Caki2 (cell line): ENCODE measurements around the gene OSBPL2. TPM values are rescaled to one million over a fixed set of nuclear protein-coding genes. Genes with fewer than 3 reads are reported as not detected.

Experiments
- DNase-seq: peaks from one replicate; pipeline ENCODE4 v3.0.0-alpha.2; 2015; ENCODE audit warnings: low read depth
- in situ Hi-C: cut with HindIII; loops from 2 replicates; pipeline ENCODE4 v1.10.0; 2016; ENCODE audit warnings: low sequenced_read_pairs, low pct_unique_long_range_greater_than_20kb, mixed read lengths
- total RNA-seq: library from RNA; depleted of rRNA; stranded (reverse); fragments of >200 nt; shearing (Covaris generic); gene quantifications from 2 replicates; pipeline ENCODE4 v1.2.3, GENCODE V29; 2014; ENCODE audit warnings: low replicate concordance

OSBPL2 gene
- total RNA-seq, 1 experiment from 2014 or later = 14.0 TPM

GRCh38 chr20:62323146-62323979, 85.0 kb downstream of the OSBPL2 start:
- in situ Hi-C loops = no loop called here
- no peak for DNase-seq

GRCh38 chr20:62323980-62324906, 85.9 kb downstream of the OSBPL2 start:
- DNase-seq = no peak
- in situ Hi-C loops = no loop called here

GRCh38 chr20:62325172-62325905, 87.0 kb downstream of the OSBPL2 start:
- no peak for DNase-seq
- in situ Hi-C loops = no loop called here

GRCh38 chr20:62326559-62326958, 88.2 kb downstream of the OSBPL2 start:
- DNase-seq = no peak
- in situ Hi-C loops = no loop called here

- in situ Hi-C loops = no loop called here
- no peak for DNase-seq
Observed at GRCh38 chr20:62326959-62327725, 88.8 kb downstream of the OSBPL2 start.

GRCh38 chr20:62327726-62328495, 89.6 kb downstream of the OSBPL2 start:
- in situ Hi-C loops = no loop called here
- no peak for DNase-seq

- no peak for DNase-seq
- in situ Hi-C loops = no loop called here
Observed at GRCh38 chr20:62328684-62329388, 90.5 kb downstream of the OSBPL2 start.

- in situ Hi-C loops = no loop called here
- DNase-seq = no peak
Observed at GRCh38 chr20:62329389-62330377, 91.4 kb downstream of the OSBPL2 start.

- DNase-seq = no peak
- in situ Hi-C loops = no loop called here
Observed at GRCh38 chr20:62330576-62331317, 92.4 kb downstream of the OSBPL2 start.

GRCh38 chr20:62331347-62331746, 93.0 kb downstream of the OSBPL2 start:
- in situ Hi-C loops = no loop called here
- DNase-seq = no peak

GRCh38 chr20:62332421-62332820, 94.1 kb downstream of the OSBPL2 start:
- DNase-seq = no peak
- in situ Hi-C loops = no loop called here

- in situ Hi-C loops = no loop called here
Observed at GRCh38 chr20:62332989-62333819, 94.9 kb downstream of the OSBPL2 start.

GRCh38 chr20:62333820-62334595, 95.7 kb downstream of the OSBPL2 start:
- in situ Hi-C loops = no loop called here
- DNase-seq = no peak

More at GRCh38 chr20:62332989-62333819, 94.9 kb downstream of the OSBPL2 start:
- no peak for DNase-seq
